Left colon (tissue), 2 donors: ENCODE data around the gene KRTAP5-7. TPM values are rescaled to one million over a fixed set of nuclear protein-coding genes. Genes with fewer than 3 reads are reported as not detected.
"Not testable (repeated sequence)": the region's sequence is repeated elsewhere in the genome, so short reads cannot be mapped to it uniquely, and the experiment has no call there.

Experiments
- ATAC-seq: fragments of 200-7000 bp; cut with Tn5 transposase; one replicate; pipeline ENCODE4 v1.9.1; 2020; ENCODE audit warnings: mild to moderate bottlenecking, moderate library complexity
- DNase-seq, 2 donors: peaks; one replicate each; pipeline ENCODE4 v3.0.0-alpha.2; 2020
- intact Hi-C, 2 donors: fragments of 100-400 bp; cut with DNase I in 1 of 2; cut with micrococcal nuclease in 1 of 2; formaldehyde crosslinking; loops; one replicate each; pipeline versions ENCODE4 v1.11.2 to v1.14.0; 2022; cut with DNase I, micrococcal nuclease
- total RNA-seq, 2 donors: library from RNA; stranded (reverse); fragmentation: NEBNext Ultra II Directional; extraction: Animal tissue kit (Norgen Biotek cat#: 25700); gene quantifications; one replicate each; pipeline ENCODE4 v1.2.1, GENCODE V29; 2021
- donor health status: DM: no; HTN: no; CAD: no.
- donor health status: DM: yes; HTN: yes; CAD: no.

Gene KRTAP5-7
- total RNA-seq, 2 donors from 2014 or later, result 0.61 to 0.73 TPM

GRCh38 chr11:71545405-71545966 lies 18.4 kb downstream of the KRTAP5-7 start:
- intact Hi-C loops, result no loop called here

GRCh38 chr11:71548120-71548519 lies 21.1 kb downstream of the KRTAP5-7 start, which contains the start of gene KRTAP5-9:
Gene KRTAP5-9 (plus strand): TSS chr11:71548420. CDS start chr11:71548658, 238 bp downstream.
- intact Hi-C loops, result no loop called here
- no peak for ATAC-seq
- no peak for DNase-seq

More at GRCh38 chr11:71545405-71545966, 18.4 kb downstream of the KRTAP5-7 start:
- ATAC-seq (no peak), DNase-seq (no peak)

- DNase-seq, result no peak
These were observed 21.7 kb downstream of the KRTAP5-7 start for GRCh38 chr11:71548716-71549151.

GRCh38 chr11:71551711-71552110 lies 24.6 kb downstream of the KRTAP5-7 start:
- no peak for DNase-seq
- no peak for ATAC-seq
- intact Hi-C loops, result no loop called here

More at GRCh38 chr11:71548716-71549151, 21.7 kb downstream of the KRTAP5-7 start:
- intact Hi-C loops, result no loop called here
- ATAC-seq, result no peak

- DNase-seq (no peak), ATAC-seq (no peak)
- intact Hi-C loops, result no loop called here
These were observed 27.9 kb downstream of the KRTAP5-7 start for GRCh38 chr11:71554996-71555395.

- intact Hi-C loops, result no loop called here
- ATAC-seq (no peak), DNase-seq (no peak)
These were observed 28.4 kb downstream of the KRTAP5-7 start for GRCh38 chr11:71555508-71555907.

- no peak for ATAC-seq
- intact Hi-C loops, result no loop called here
- DNase-seq, result no peak
These were observed 29.0 kb downstream of the KRTAP5-7 start for GRCh38 chr11:71556018-71556417.

GRCh38 chr11:71557257-71557656 lies 30.2 kb downstream of the KRTAP5-7 start:
- ATAC-seq, result no peak
- intact Hi-C loops, result no loop called here
- no peak for DNase-seq

GRCh38 chr11:71558996-71559395 lies 31.9 kb downstream of the KRTAP5-7 start:
- intact Hi-C loops, result no loop called here
- no peak for ATAC-seq
- no peak for DNase-seq

- ATAC-seq (no peak), DNase-seq (no peak)
- intact Hi-C loops, result no loop called here
These were observed 35.1 kb downstream of the KRTAP5-7 start for GRCh38 chr11:71562120-71562519.

- intact Hi-C loops, result no loop called here
- ATAC-seq, result peak; percentile 64
- peak in 1 of 2 donors; percentile 32 for DNase-seq
These were observed 36.3 kb downstream of the KRTAP5-7 start for GRCh38 chr11:71563406-71563805.

GRCh38 chr11:71564430-71564829 lies 37.4 kb downstream of the KRTAP5-7 start:
- intact Hi-C loops, result no loop called here
- ATAC-seq, result peak; percentile 47

GRCh38 chr11:71565263-71565662 lies 38.2 kb downstream of the KRTAP5-7 start, which contains the start of gene KRTAP5-10:
Gene KRTAP5-10 (plus strand): TSS chr11:71565563. CDS start chr11:71565588, 25 bp downstream.
- DNase-seq, result no peak
- intact Hi-C loops, result no loop called here
- no peak for ATAC-seq

More at GRCh38 chr11:71564430-71564829, 37.4 kb downstream of the KRTAP5-7 start:
- no peak for DNase-seq

- DNase-seq (peak in 1 of 2 donors; percentile 38), ATAC-seq (peak; percentile 60)
- intact Hi-C loops, result no loop called here
These were observed 39.1 kb downstream of the KRTAP5-7 start for GRCh38 chr11:71566081-71566620.

- intact Hi-C loops, DNase-seq: not testable (repeated sequence)
- peak; percentile 50 for ATAC-seq
These were observed 39.8 kb downstream of the KRTAP5-7 start for GRCh38 chr11:71566626-71567599.

- DNase-seq, ATAC-seq, intact Hi-C loops: not testable (repeated sequence)
These were observed 40.6 kb downstream of the KRTAP5-7 start for GRCh38 chr11:71567633-71568032.

GRCh38 chr11:71568704-71569349 lies 41.8 kb downstream of the KRTAP5-7 start:
- ATAC-seq (no peak), DNase-seq (no peak)
- intact Hi-C loops, result no loop called here

- ATAC-seq, DNase-seq, intact Hi-C loops: not testable (repeated sequence)
These were observed 44.2 kb downstream of the KRTAP5-7 start for GRCh38 chr11:71571101-71571850.
